ENCODE measurements around the gene TMEFF2. TPM values are rescaled to one million over a fixed set of nuclear protein-coding genes. Genes with fewer than 3 reads are reported as not detected.

The TMEFF2 gene
- total RNA-seq, 2 experiments from 2014 or later: not detected

DNA sequence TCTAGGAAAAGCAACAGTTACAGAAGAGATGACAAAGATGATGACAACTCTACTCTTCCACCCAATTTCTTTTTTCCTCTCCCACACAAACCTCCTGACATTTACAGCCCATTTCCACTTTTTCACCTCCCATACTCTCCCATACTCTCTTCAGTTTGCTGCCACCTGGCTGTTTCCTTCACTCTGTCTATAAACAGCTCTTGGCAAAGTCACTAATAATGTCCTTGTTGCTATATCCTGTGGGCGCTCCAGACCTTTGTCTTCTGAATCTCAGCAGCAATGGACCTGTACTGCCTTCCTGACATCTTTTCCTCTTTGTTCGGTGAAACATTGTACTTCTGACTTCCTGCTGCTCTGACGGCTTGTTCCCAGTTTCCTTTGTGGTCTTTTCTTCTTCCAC is 287.2 kb downstream of the TMEFF2 start:
- Histone ChIP-seq H3K9me2 (ENCODE audit: insufficient read depth, low read length) (no peaks in the 10 kb centered on the region), H4K20me1 (ENCODE audit: insufficient read depth, low read length) (no peaks in the 10 kb centered on the region), H3K27ac (ENCODE audit: low read depth, low read length, poor library complexity, severe bottlenecking) (no peak overlapping the region), H3K79me2 (ENCODE audit: insufficient read depth, low read depth, low read length) (no peaks in the 10 kb centered on the region), H3K9me3 (ENCODE audit: low read length) (no peaks in the 10 kb centered on the region), H3K4me1 (ENCODE audit: insufficient read depth, low read length, poor library complexity, severe bottlenecking) (no peaks in the 10 kb centered on the region), H3K36me3 (ENCODE audit: insufficient read depth, low read length) (no peaks in the 10 kb centered on the region), H3K4me2 (ENCODE audit: low read length) (no peak overlapping the region), H3K4me3 (ENCODE audit: low read depth, low read length, poor library complexity, severe bottlenecking) (no peak overlapping the region), H2AFZ (ENCODE audit: low read length) (no peak overlapping the region)
- intact Hi-C loops (cut with micrococcal nuclease; ENCODE audit: unreplicated experiment): no loop called here
- no peak for TF ChIP-seq EZH2phosphoT487 (IDR thresholded peaks at IDR 0.05; ENCODE audit: borderline replicate concordance, low read depth, low read length)
- TF ChIP-seq, protein P1, sequence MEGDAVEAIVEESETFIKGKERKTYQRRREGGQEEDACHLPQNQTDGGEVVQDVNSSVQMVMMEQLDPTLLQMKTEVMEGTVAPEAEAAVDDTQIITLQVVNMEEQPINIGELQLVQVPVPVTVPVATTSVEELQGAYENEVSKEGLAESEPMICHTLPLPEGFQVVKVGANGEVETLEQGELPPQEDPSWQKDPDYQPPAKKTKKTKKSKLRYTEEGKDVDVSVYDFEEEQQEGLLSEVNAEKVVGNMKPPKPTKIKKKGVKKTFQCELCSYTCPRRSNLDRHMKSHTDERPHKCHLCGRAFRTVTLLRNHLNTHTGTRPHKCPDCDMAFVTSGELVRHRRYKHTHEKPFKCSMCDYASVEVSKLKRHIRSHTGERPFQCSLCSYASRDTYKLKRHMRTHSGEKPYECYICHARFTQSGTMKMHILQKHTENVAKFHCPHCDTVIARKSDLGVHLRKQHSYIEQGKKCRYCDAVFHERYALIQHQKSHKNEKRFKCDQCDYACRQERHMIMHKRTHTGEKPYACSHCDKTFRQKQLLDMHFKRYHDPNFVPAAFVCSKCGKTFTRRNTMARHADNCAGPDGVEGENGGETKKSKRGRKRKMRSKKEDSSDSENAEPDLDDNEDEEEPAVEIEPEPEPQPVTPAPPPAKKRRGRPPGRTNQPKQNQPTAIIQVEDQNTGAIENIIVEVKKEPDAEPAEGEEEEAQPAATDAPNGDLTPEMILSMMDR (conservative IDR thresholded peaks at IDR 0.05; ENCODE audit: low read length): no peak
- CTCF ChIA-PET (ENCODE audit: unreplicated experiment): no interaction called here
- no peak for DNase-seq (ENCODE audit: low spot score)
- POLR2A ChIA-PET: no interaction called here
- BruUV-seq (replicated peaks): no TSS peak

DNA sequence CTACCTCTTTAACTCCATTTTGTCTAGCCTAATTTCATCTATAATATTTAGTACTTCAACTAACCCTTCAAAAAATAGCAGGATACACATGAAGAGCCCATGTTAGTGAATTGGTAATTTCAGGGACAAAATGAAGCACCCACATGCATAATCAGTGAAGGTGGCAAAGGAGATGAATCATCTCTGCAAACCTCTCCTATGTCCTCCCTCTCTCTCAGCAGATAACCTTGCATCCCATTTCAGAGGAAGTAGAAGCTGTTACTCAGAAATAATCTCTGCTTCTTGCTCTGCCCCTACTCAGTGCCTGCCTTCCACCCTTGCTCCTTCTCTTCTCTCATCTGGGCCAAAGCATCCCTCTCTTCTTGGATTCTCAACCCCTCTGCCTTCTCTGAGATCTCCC is 287.6 kb downstream of the TMEFF2 start:
- Histone ChIP-seq H3K79me2 (ENCODE audit: insufficient read depth, low read depth, low read length) (no peaks in the 10 kb centered on the region), H3K27ac (ENCODE audit: low read depth, low read length, poor library complexity, severe bottlenecking) (no peak overlapping the region), H3K9me3 (ENCODE audit: low read length) (no peaks in the 10 kb centered on the region), H3K4me1 (ENCODE audit: insufficient read depth, low read length, poor library complexity, severe bottlenecking) (no peaks in the 10 kb centered on the region), H3K4me2 (ENCODE audit: low read length) (no peak overlapping the region), H2AFZ (ENCODE audit: low read length) (no peak overlapping the region), H3K4me3 (ENCODE audit: low read depth, low read length, poor library complexity, severe bottlenecking) (no peak overlapping the region), H3K9me2 (ENCODE audit: insufficient read depth, low read length) (no peaks in the 10 kb centered on the region), H3K36me3 (ENCODE audit: insufficient read depth, low read length) (no peaks in the 10 kb centered on the region), H4K20me1 (ENCODE audit: insufficient read depth, low read length) (no peaks in the 10 kb centered on the region)
- intact Hi-C loops (cut with micrococcal nuclease; ENCODE audit: unreplicated experiment): no loop called here
- no TSS peak for BruUV-seq (replicated peaks)
- ChIA-PET CTCF (ENCODE audit: unreplicated experiment) (no interaction called here), POLR2A (interaction anchor here (0.6 kb wide), 1 partner anchor 15 kb away, joined by 3 read pairs; no protein-coding TSS in a partner anchor)
- DNase-seq (ENCODE audit: low spot score): no peak
- no peak for TF ChIP-seq EZH2phosphoT487 (IDR thresholded peaks at IDR 0.05; ENCODE audit: borderline replicate concordance, low read depth, low read length)
- TF ChIP-seq, protein P1 (conservative IDR thresholded peaks at IDR 0.05; ENCODE audit: low read length): no peak

DNA sequence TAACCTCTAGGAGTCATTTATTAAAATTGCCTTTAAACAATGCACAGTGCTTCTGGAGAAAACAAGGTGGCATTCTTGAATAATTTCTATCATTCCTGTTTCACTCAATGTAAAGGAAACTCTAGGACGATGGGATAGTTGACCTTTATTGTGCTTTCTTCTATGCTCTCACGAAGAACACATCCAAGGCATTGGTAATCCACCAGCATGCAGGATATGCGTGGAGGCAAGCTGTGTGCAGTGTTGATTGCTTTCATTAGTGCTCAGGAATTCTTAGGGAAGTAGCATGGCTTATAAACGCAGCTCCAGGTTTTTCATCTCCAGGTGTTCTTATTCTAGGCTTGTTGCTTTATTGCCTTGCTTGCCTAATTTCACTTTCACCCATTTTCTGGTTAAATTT is 289.4 kb downstream of the TMEFF2 start:
- no peak overlapping the region for H2AFZ ChIP-seq (ENCODE audit: low read length)
- H3K27ac ChIP-seq (ENCODE audit: low read depth, low read length, poor library complexity, severe bottlenecking): no peak overlapping the region
- no peaks in the 10 kb centered on the region for H3K4me1 ChIP-seq (ENCODE audit: insufficient read depth, low read length, poor library complexity, severe bottlenecking)
- no peaks in the 10 kb centered on the region for H3K79me2 ChIP-seq (ENCODE audit: insufficient read depth, low read depth, low read length)
- H4K20me1 ChIP-seq (ENCODE audit: insufficient read depth, low read length): no peaks in the 10 kb centered on the region
- no peaks in the 10 kb centered on the region for H3K9me3 ChIP-seq (ENCODE audit: low read length)
- H3K9me2 ChIP-seq (ENCODE audit: insufficient read depth, low read length): no peaks in the 10 kb centered on the region
- DNase-seq (ENCODE audit: low spot score): no peak
- no peak overlapping the region for H3K4me3 ChIP-seq (ENCODE audit: low read depth, low read length, poor library complexity, severe bottlenecking)
- ChIA-PET POLR2A (no interaction called here), CTCF (ENCODE audit: unreplicated experiment) (no interaction called here)
- no peak overlapping the region for H3K4me2 ChIP-seq (ENCODE audit: low read length)
- no peaks in the 10 kb centered on the region for H3K36me3 ChIP-seq (ENCODE audit: insufficient read depth, low read length)
- BruUV-seq (replicated peaks): no TSS peak
- TF ChIP-seq, protein P1 (conservative IDR thresholded peaks at IDR 0.05; ENCODE audit: low read length): no peak
- TF ChIP-seq EZH2phosphoT487 (IDR thresholded peaks at IDR 0.05; ENCODE audit: borderline replicate concordance, low read depth, low read length): no peak
- intact Hi-C loops (cut with micrococcal nuclease; ENCODE audit: unreplicated experiment): no loop called here
